ENCODE results near the gene WDR45B.

WDR45B gene

GRCh38 chr17:82677353-82677925 is 29.2 kb upstream of the WDR45B start:
- in situ Hi-C loops (cut with MboI; ENCODE audit: low sequenced_read_pairs): no loop called here

GRCh38 chr17:82675476-82676245 is 27.4 kb upstream of the WDR45B start:
- in situ Hi-C loops (cut with MboI; ENCODE audit: low sequenced_read_pairs): no loop called here

- in situ Hi-C loops (cut with MboI; ENCODE audit: low sequenced_read_pairs): no loop called here
Observed at GRCh38 chr17:82674656-82675475, 26.6 kb upstream of the WDR45B start.

GRCh38 chr17:82670661-82671450 is 22.6 kb upstream of the WDR45B start:
- in situ Hi-C loops (cut with MboI; ENCODE audit: low sequenced_read_pairs): no loop called here

GRCh38 chr17:82668631-82669099 is 20.4 kb upstream of the WDR45B start:
- in situ Hi-C loops (cut with MboI; ENCODE audit: low sequenced_read_pairs): no loop called here

- in situ Hi-C loops (cut with MboI; ENCODE audit: low sequenced_read_pairs): no loop called here
Observed at GRCh38 chr17:82668024-82668630, 19.9 kb upstream of the WDR45B start.

- in situ Hi-C loops (cut with MboI; ENCODE audit: low sequenced_read_pairs): no loop called here
Observed at GRCh38 chr17:82667668-82668000, 19.4 kb upstream of the WDR45B start.

GRCh38 chr17:82666931-82667667 is 18.9 kb upstream of the WDR45B start:
- in situ Hi-C loops (cut with MboI; ENCODE audit: low sequenced_read_pairs): no loop called here

- in situ Hi-C loops (cut with MboI; ENCODE audit: low sequenced_read_pairs): no loop called here
Observed at GRCh38 chr17:82665891-82666290, 17.6 kb upstream of the WDR45B start.

- in situ Hi-C loops (cut with MboI; ENCODE audit: low sequenced_read_pairs): no loop called here
Observed at GRCh38 chr17:82665217-82665616, 17.0 kb upstream of the WDR45B start.

- in situ Hi-C loops (cut with MboI; ENCODE audit: low sequenced_read_pairs): no loop called here
Observed at GRCh38 chr17:82664701-82665182, 16.5 kb upstream of the WDR45B start.

GRCh38 chr17:82664276-82664575 is 16.0 kb upstream of the WDR45B start:
- in situ Hi-C loops (cut with MboI; ENCODE audit: low sequenced_read_pairs): no loop called here

GRCh38 chr17:82663381-82664275 is 15.4 kb upstream of the WDR45B start:
- in situ Hi-C loops (cut with MboI; ENCODE audit: low sequenced_read_pairs): no loop called here

GRCh38 chr17:82662711-82663261 is 14.5 kb upstream of the WDR45B start:
- in situ Hi-C loops (cut with MboI; ENCODE audit: low sequenced_read_pairs): no loop called here

GRCh38 chr17:82661717-82662683 is 13.8 kb upstream of the WDR45B start:
- in situ Hi-C loops (cut with MboI; ENCODE audit: low sequenced_read_pairs): no loop called here

- in situ Hi-C loops (cut with MboI; ENCODE audit: low sequenced_read_pairs): no loop called here
Observed at GRCh38 chr17:82659886-82660285, 11.6 kb upstream of the WDR45B start.

GRCh38 chr17:82658796-82659452 is 10.7 kb upstream of the WDR45B start:
- in situ Hi-C loops (cut with MboI; ENCODE audit: low sequenced_read_pairs): no loop called here
